Measurements from ENCODE around the gene NPM1.

DNA sequence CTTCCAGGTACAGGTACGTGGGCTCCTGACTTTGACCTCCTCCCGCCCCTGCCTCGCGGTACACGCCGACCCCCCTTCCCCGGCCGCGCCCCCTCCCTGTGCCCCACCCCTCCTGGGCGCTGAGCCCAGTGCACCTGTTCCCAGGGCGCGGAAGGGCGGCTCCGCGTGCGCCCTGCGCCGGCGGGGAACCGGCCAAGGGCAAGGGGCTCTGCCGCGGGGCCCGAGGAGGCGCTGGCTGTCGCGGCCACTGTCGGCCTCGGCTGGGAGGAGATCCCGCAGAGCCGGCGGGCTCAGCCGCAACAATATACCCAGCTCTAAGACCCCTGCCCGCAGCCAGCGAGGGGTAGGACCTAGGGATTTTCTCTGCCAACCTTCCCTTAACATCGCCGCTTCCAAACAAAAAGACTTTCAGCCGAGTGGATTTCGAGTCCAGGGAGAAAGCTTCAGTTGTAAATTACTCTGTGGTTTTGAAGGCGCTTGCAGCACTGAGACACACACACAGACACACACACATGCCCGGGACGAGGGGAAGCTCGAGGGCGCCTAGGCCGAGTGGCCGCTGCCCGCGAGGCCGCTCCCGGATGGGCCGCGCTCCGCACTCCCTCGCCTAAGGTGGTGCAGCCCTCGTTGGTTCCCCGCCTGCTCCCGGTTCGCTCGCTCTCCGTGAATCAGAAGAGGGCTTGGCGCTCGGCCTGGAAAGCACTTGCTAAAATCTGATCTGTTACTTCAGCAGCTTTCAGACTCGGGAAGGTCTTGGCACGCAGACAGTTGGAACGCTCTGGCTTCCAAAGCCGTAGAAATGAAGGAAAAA lies 33.0 kb downstream of the NPM1 start:
- TF ChIP-seq, protein P1, sequence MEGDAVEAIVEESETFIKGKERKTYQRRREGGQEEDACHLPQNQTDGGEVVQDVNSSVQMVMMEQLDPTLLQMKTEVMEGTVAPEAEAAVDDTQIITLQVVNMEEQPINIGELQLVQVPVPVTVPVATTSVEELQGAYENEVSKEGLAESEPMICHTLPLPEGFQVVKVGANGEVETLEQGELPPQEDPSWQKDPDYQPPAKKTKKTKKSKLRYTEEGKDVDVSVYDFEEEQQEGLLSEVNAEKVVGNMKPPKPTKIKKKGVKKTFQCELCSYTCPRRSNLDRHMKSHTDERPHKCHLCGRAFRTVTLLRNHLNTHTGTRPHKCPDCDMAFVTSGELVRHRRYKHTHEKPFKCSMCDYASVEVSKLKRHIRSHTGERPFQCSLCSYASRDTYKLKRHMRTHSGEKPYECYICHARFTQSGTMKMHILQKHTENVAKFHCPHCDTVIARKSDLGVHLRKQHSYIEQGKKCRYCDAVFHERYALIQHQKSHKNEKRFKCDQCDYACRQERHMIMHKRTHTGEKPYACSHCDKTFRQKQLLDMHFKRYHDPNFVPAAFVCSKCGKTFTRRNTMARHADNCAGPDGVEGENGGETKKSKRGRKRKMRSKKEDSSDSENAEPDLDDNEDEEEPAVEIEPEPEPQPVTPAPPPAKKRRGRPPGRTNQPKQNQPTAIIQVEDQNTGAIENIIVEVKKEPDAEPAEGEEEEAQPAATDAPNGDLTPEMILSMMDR (IDR thresholded peaks at IDR 0.05): no peak
- TF ChIP-seq EZH2 (IDR thresholded peaks at IDR 0.05; ENCODE audit: borderline replicate concordance, insufficient read depth, low read depth, low read length, poor library complexity, severe bottlenecking): peak; percentile 31

Measured in B cell (primary cell).